PC-9 (cell line): ENCODE data around the gene JPH2.

Experiments used
- EZH2 ChIP-seq: fragments of 200-600 bp; sonication (generic); IDR thresholded peaks from 2 replicates; pipeline ENCODE4 v1.8.0; 2017; ENCODE audit warnings: antibody characterized with exemption, low read depth
- TF ChIP-seq, protein P1 (sequence below): fragments of 200-600 bp; sonication (generic); conservative IDR thresholded peaks from 2 replicates; pipeline ENCODE4 v1.6.1; 2017; ENCODE audit warnings: mixed run types, antibody characterized with exemption, mild to moderate bottlenecking, moderate library complexity

GRCh38 chr20:44104798-44105517 lies 82.0 kb downstream of the JPH2 start:
- TF ChIP-seq, protein P1, sequence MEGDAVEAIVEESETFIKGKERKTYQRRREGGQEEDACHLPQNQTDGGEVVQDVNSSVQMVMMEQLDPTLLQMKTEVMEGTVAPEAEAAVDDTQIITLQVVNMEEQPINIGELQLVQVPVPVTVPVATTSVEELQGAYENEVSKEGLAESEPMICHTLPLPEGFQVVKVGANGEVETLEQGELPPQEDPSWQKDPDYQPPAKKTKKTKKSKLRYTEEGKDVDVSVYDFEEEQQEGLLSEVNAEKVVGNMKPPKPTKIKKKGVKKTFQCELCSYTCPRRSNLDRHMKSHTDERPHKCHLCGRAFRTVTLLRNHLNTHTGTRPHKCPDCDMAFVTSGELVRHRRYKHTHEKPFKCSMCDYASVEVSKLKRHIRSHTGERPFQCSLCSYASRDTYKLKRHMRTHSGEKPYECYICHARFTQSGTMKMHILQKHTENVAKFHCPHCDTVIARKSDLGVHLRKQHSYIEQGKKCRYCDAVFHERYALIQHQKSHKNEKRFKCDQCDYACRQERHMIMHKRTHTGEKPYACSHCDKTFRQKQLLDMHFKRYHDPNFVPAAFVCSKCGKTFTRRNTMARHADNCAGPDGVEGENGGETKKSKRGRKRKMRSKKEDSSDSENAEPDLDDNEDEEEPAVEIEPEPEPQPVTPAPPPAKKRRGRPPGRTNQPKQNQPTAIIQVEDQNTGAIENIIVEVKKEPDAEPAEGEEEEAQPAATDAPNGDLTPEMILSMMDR = no peak
- TF ChIP-seq EZH2 = no peak
